KG1 (cell line): Measurements from ENCODE around the gene DVL2.

ENCODE experiments used
- DNase-seq: peaks from one replicate; lab custom pipeline; 2025; lab: John Stamatoyannopoulos, UW

The DVL2 gene

DNA sequence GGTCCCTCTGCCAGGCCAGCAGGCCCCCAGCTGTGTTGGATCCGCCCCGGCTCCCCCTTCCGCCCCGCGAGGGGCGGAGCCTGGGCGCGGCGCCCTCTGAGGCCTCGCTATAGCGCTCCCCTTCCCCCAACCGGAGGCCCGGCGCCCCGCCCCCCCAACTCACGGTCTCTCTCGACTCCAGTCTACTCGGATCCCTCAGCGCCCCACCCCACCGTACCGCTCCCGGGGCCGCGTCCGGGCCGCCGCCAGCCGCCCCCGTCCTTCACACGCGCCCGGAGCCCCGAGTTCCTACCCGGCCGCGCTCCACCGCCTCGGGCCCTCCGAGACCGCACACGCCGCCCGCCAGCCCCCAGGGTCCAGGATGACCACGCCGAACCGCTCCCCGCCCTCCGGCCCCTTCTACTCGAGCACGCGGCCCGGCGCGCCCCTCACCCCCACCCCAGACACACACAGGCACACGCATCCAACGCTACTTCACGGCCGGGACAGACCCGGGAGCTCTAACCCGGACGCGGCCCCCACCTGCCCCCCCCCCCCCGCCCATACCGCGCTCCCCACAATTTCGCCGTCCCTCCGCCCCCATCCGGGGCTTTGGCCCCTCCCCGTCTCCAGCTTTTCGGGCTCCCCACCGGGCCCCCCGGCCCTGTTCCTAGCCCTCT, 3.6 kb upstream of the DVL2 start:
- DNase-seq, result no peak

DNA sequence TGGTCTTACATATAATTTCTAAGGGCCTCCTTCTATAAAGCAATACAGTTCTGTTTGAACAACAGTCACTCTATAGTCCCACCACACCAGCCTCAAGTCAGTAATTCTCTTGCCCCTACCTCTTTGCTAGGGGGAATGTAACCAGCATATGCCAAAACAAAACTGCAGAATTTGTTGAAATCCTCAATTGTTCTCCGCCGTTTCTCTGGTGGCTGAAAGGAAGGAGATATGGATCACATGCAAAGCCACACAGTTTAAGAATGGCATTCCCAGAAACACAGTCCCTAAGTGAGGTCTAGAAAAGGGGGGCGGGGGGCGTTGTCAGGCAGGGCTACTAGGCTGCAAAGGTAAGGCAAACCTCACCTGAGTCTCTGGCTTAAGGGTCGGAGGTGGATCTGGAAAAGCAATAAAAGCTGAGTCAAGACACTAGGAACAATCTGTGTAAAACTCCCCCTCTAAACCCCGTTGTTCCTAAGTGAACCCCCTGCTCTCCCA, 3.0 kb upstream of the DVL2 start:
- no peak for DNase-seq

DNA sequence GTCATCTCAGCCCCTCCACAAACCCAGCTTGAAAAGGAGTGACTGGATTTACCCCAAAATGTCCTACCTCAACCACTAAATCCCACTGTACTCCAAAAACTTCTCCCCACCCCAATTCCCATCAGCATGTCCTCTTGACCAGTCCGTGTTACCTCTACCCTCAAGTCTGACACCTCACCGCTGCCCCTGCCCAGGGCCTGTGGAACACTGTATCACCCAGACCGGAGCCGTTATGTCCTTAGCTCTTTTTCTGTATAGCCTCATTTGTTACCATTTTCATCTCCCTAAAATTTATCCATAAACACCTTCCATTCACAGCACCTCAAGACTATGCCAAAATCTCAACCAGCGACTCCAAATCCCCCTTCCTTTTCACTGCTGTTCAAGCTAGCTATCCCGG, 2.5 kb upstream of the DVL2 start:
- no peak for DNase-seq

DNA sequence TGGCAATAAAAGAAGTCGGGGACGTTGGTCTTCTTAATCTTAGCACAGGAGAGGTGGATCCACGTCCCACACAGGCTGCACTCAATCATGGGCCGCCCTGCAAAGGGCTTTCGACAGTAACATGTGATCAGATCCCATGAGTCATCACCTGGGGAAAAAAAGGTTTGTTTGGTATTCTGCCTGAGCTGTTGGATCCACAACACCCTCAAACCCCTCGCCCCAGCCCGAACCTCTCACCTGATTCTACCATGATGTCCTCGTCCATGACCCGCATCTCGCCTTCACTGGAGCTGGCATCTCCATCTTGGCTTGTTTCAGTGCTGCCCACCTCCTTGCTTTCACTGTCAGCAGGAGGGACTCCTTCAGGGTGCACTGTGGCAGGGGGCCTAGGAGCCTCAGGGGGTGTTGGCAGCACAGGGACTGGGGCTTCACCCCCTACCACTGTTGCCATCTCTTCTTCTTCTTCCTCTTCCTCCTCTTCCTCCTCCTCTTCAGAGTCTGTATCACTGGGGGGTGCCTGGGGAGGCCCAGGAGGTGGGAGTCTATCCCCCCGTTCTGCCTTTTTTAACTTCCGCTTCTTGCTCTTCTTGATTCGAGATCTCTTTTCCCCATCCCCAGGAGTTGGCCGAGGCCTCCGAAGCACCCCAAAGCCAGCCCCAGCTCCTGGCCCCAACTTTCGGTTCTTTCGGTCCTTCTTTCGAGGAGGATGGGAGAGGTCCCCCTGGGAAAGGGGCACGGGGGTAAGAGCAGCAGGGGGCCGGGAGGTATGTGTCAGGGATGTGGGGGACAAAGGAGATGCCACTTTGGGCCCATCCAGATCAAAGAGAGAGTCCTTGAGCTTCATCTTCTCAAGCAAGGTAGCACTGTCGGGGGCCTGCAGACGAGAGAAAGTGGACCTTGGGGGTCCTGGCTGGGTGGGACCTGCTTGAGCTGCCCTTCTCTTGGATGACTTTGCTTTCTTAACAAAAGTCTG, 1.7 kb upstream of the DVL2 start:
- no peak for DNase-seq

DNA sequence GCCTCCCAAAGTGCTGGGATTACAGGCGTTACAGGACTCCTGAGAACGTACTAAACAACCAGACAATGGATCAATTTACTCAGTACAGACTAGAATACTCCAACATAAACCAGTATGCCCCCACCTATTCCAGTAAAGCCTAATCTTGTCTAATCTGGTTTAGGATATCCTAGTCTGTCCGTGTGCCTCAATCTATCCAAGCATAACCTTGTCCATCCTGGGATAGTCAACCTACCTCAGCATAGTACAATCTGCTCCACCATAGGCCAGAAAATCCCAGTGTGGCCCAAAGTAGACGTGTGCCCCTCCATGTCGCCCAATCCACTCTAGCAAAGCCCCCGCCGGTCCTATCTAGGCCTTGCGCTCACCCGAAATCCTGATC, 625 bp downstream of the DVL2 start:
- no peak for DNase-seq

DNA sequence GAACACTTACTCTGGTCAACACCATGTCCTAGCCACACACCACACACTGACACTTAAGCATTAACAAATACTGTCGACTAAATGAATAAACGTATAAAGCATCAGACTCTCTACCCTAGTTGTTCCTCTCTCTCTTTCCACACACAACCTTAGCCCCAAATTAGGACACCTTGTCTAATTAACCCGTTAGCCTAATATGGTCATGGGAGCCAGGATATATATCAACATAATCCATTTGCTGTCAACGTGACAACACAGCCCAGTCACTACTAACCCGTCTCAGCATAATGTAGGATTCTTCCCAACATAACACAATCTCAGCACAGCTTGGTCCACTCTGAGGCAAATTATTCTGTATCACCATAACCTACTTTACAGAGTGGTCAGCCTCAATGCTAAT, 2.2 kb downstream of the DVL2 start:
- DNase-seq, result no peak

DNA sequence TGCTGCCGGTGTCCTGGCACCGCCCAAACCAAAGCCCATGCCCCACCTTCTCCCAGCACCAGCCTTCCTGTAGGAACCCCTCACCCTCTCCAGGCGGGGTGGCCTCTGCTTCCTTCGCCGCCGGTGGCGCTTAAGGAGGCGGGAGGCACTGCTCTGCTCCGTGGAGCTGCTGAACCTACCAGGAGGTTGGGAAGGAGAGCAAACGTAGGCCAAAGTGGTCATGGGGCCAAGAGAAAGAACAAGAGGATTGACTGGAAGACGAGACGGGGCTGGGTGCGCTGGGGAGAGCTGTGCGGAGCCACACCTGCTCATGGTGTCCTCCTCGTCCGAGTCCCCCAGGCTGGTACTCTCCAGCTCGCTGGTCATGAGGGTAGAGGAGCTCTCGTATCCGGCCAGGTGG, 4.8 kb downstream of the DVL2 start:
- no peak for DNase-seq

DNA sequence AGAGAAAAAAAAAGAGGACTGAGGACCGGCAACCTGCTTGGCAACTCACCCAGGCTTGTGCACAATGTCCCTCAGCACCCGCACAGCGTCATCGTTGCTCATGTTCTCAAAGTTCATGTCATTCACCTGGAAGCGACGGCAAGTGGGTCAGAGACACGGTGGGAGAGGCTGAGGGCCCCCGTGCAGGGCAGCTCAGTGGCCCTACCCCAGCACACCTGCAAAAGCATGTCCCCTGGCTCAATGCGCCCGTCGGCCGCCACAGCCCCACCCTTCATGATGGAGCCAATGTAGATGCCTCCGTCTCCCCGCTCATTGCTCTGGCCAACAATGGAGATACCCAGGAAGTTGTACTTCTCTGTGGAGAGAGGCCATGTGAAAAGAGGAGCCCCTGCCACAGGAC, 5.4 kb downstream of the DVL2 start:
- no peak for DNase-seq

DNA sequence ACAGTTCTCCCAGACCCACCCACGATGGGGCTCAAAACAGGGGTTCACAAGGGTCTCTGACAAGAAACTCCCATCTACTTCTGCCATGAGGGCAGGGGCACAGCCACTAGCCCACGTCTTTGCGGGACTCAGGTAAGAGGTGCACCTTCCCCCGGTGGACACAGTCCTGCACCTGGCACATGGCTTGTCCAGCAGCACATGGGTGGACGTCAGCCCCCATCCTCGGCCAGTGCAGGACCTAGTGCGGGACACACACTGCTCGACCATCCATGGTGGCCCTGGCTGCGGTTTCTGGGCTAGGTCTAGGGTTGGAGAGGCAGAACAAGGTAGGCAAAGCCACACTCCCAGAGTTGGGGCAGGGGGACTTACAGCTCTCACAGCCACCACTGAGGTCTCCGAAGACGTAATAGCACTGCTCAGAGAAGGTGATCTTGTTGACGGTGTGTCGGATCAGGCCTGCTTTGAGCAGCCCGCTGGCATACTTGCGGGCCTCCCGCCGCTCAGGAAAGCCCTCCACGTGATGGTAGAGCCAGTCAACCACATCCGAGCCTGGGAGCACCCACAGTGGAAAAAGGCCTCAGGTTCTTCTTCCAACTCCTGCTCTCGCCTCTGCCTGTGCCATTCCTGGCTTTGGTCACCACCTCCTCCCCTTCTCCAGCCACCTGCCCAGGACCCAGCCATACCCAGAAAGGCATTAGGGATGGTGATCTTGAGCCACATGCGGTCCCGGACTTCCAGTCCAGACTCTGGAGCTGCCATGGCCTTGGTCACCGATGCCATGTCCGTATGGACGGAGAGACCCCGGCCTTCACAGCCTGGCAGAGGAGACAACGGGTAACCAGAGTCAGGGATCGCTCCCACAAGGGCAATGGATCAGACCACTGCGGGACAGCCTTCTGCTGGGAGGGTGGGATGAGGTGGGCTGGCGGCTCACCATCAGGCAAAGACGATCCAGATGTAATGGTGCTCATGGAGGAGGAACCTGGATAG, 7.3 kb downstream of the DVL2 start:
- no peak for DNase-seq

DNA sequence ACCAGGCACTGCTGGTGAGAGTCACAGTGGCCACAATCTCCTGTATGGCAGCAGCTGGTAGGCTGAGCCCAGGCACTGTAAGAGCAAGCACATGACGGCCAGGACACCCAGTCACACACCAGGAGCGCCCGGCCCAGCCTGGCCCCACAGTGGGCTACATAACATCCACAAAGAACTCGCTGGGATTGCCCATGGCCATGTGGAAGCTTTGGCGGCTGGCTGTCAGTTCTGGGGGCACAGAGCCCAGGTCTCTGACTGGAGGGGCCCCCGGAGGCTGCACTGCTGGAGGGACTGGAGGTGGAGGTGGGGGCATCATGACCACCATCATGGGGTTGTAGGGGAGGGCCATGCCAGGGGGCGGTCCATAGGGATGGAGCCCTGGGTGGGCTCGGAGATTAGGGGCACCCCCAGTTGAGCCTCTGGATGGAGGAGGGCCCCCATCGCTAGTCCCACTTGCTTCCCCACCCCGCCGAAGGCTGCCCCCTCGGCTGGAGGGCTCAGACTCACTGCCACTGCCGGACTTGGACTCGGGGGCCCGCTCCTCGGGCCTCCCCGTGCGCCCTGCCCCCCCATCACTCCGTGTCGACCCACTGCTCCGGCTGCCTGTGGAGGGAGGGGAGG, 8.5 kb downstream of the DVL2 start:
- DNase-seq, result no peak

DNA sequence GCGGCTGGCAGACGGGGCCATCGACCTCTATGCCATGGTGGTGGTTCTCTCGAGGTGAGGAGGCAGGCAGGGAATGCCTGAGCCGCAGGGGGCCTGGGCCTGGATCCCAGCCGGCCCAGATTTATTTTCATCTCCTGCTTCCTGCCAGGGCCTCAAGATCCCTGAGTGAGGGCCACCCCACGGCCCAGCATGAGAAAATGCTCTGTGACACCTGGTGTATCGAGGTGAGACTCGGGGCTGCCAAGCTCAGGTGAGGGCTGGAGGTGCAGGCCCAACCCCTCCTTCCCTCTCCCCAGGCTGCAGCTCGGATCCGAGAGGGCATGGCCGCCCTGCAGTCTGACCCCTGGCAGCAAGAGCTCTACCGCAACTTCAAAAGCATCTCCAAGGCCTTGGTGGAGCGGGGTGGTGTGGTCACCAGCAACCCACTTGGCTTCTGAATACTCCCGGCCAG, 9.6 kb downstream of the DVL2 start:
- DNase-seq, result no peak

DNA sequence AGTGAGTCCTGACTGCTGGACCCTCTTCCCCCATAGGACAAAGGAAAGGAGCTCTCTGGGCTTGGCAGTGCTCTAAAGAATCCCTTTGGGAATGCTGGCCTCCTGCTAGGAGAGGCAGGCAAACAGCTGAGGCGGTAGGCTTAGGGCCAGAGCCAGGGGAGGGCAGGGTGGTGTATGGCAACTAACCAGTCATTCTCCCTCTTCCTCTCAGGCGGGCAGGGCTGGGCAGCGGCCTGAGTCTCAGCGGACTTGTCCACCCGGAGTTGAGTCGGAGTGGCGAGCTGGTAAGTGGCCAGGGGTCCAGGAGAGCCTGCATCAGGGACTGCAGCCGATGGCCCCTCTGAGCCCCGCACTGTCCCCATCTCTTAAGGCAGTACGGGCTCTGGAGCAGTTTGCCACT, 10.2 kb downstream of the DVL2 start:
- DNase-seq, result no peak

DNA sequence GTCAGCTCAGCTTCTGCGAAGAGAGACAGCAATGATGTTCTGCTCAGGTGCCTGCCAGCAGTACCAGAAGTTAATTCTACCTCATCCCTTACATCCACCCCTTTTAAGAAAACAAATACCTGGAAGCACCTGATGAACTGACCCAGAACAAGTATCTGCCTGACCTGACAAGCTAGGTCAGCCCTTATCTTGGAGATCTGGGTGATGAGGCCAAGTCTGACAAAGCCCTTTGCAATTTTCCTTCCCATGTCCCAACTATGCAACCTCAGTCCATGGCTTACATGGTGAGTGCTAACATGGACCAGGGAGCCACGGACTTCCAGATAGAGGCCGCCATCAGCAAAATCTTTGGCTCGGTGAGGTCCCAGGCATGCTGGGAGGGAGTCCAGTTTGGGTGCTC, 10.9 kb downstream of the DVL2 start:
- DNase-seq, result no peak

DNA sequence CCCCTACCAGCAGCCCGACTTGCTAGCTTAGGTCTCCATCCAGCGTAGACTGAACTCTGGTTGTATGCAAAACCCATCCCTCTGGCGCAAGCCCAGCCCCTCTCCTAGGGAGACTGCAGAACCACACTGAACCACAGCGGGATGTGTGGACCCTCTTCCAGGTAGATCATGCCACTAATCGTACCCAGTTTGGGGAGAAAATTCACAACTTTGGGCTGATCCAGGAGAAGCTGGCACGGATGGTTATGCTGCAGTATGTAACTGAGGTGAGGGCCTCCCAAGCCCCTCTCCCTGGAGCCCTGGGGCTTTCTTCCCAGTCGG, 11.4 kb downstream of the DVL2 start:
- DNase-seq, result no peak

DNA sequence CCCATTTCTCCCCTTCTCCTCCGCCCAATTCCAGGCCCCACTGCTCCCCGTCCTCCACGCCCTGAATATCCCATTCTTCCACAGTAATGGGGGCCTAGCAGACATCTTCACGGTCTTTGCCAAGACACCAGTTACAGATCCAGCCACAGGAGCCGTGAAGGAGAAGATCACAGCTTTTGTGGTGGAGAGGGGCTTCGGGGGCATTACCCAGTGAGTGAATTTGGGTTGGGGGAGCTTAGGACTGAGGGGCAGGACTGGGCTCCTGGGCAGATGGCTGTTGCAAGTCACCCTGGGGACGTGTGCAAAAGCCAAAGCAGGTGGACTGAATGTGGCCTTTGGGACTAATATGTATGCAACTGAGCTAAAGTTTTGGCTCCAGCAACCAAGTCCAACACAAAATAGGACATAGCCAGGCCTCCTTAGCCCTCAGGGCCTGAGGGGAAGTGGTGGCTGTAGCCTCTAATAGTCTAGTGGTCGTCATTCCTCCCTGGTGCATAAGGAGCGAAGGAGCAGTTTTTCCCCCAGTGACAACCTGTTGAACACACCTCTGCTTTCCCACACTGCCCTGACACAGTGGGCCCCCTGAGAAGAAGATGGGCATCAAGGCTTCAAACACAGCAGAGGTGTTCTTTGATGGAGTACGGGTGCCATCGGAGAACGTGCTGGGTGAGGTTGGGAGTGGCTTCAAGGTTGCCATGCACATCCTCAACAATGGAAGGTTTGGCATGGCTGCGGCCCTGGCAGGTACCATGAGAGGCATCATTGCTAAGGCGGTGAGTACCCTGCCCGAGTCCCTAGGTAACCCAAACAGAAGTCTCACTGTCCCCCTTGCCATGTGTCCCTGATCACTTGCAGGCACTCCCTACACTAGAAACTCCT, 12.0 kb downstream of the DVL2 start:
- DNase-seq, result no peak

DNA sequence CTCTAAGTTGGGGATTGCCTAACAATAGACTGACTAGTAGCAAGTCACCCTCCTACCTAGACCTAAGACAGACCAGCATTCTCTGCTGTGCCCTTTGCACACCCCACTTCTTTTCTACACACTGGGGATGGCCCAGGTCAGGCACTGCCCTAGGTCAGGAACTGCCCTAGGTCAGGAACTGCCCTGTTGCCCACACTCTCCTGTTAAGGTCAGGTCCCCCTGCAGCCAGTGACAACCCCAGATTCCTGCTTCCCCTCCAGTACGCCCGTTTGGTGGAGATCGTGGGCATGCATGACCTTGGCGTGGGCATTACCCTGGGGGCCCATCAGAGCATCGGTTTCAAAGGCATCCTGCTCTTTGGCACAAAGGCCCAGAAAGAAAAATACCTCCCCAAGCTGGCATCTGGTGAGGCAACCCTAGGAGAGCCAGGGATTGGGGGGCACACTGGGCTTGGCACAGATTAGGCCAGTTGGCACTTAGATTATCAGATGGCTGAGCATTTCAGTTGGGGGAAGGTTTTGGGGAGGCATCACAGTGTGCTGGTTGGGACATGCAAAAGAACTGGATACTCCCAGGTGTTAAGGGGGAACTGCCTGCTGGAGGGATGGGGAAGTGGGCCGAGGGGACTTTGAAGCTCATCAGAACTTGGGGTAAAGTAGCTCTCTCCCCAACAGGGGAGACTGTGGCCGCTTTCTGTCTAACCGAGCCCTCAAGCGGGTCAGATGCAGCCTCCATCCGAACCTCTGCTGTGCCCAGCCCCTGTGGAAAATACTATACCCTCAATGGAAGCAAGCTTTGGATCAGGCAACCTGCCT, 12.8 kb downstream of the DVL2 start:
- DNase-seq, result no peak

DNA sequence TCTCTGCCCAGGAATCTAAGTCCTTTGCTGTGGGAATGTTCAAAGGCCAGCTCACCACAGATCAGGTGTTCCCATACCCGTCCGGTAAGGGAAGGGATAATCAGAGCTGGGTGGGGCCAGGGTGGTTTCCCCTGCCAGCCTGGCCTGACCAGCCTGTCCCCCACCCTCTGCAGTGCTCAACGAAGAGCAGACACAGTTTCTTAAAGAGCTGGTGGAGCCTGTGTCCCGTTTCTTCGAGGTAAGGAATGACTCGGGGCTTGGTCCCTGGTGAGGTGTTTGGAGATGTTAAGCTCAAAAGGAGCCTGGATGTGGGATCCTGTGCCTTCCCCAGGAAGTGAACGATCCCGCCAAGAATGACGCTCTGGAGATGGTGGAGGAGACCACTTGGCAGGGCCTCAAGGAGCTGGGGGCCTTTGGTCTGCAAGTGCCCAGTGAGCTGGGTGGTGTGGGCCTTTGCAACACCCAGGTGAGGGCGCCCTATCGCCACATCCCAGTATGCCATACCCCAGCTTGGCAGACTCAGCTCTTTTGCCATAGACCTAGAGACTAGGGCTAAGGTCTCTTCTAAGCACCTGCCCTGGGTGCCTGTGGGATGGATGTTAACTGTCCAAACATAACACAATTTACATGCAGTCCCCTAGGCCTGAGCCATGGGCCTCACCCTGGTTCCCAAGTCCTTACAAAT, 13.6 kb downstream of the DVL2 start:
- no peak for DNase-seq

DNA sequence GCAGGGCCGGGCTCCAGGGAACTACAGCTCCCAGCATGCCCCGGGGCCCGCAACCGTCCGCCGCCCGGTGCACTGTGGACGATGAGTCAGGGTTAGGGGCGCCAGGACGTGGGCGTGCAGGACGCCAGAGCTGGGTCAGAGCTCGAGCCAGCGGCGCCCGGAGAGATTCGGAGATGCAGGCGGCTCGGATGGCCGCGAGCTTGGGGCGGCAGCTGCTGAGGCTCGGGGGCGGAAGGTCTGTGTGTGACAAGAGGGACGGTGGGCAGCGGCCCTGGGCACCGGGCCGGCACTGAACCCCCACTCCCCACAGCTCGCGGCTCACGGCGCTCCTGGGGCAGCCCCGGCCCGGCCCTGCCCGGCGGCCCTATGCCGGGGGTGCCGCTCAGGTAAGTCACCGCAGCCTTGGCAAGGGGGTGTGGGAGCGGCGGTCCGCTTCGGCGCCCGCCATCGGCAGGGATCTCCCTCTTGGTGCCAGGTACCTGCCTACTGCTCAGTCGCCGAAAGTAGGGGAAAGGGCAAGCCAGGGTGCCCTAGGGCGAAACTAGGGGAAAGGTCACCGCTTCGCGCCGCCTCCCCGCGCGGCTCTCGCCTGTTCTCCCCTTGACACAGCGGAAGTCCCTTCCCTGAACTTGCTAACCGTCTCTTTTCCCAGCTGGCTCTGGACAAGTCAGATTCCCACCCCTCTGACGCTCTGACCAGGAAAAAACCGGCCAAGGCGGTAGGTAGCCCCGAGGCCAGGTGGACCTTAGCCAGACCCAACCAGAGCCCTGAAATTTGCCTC, 14.3 kb downstream of the DVL2 start, which contains the start of the genes ACADVL and DLG4:
ACADVL (plus strand) TSS at position 127 of the 781 bp plus-strand sequence; CDS start at position 174, 47 bp downstream.
DLG4 (minus strand) TSS at position 25 of the 781 bp plus-strand sequence.
- no peak for DNase-seq
